GM12864 (cell line): ENCODE results near the gene MRPL58.
A peak's percentile ranks its signal among the peaks of the same experiment; 100 is the strongest.
"Not testable (repeated sequence)": the region's sequence is repeated elsewhere in the genome, so short reads cannot be mapped to it uniquely, and the experiment has no call there.

ENCODE experiments used
- DNase-seq: peaks from one replicate; pipeline ENCODE4 v3.0.0-alpha.2; 2011; ENCODE audit warnings: low read depth
- H3K4me3 ChIP-seq: 2 replicates; pipeline ENCODE4 v1.5.1; 2011; ENCODE audit warnings: mild to moderate bottlenecking, low read depth, low read length, control low read depth
- TF ChIP-seq, protein P1 (sequence below): IDR thresholded peaks from 2 replicates; pipeline ENCODE4 v1.5.1; 2011; ENCODE audit warnings: low read depth, mild to moderate bottlenecking, moderate library complexity, low read length, control low read depth, inconsistent platforms; ENCODE audit errors: missing control alignments

The MRPL58 gene

GRCh38 chr17:74979408-74980146, 32.9 kb upstream of the MRPL58 start:
- no peak overlapping the region for H3K4me3 ChIP-seq
- TF ChIP-seq, protein P1, sequence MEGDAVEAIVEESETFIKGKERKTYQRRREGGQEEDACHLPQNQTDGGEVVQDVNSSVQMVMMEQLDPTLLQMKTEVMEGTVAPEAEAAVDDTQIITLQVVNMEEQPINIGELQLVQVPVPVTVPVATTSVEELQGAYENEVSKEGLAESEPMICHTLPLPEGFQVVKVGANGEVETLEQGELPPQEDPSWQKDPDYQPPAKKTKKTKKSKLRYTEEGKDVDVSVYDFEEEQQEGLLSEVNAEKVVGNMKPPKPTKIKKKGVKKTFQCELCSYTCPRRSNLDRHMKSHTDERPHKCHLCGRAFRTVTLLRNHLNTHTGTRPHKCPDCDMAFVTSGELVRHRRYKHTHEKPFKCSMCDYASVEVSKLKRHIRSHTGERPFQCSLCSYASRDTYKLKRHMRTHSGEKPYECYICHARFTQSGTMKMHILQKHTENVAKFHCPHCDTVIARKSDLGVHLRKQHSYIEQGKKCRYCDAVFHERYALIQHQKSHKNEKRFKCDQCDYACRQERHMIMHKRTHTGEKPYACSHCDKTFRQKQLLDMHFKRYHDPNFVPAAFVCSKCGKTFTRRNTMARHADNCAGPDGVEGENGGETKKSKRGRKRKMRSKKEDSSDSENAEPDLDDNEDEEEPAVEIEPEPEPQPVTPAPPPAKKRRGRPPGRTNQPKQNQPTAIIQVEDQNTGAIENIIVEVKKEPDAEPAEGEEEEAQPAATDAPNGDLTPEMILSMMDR, result no peak
- no peak for DNase-seq

DNA sequence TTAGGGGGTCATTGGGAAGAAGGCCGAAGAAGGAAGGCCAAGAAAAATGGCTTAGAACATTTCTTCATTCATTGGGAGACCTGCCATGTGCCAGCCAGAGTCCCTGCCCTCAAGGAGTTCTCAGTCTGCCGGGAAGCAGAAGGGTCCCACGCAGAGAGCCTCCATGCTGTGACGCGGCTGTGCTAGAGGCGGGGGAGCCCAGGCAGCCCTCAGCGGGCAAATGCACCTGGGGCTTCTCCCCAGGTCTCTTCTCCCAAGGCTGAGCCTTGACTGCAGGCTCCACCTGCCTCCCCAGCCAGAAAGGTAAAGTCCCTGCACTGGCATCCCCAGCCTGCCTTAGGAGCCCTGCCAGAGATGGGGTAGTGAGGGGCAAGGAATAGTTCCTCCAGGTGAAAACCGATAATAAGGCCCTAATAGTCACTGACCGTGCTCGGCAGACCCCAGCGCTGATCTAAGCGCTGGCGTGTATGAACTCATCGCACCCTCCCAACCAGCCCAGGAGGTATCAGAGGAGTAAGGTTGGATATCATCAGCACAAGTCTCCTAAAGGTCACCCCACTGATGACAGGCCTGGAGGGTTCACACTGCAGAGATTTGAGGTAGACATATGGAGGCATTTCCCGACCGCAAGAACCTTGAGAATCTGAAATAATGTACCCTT, 31.0 kb upstream of the MRPL58 start:
- TF ChIP-seq, protein P1, result no peak
- DNase-seq, result no peak
- peak overlapping the region; percentile 50 for H3K4me3 ChIP-seq

GRCh38 chr17:74981979-74982662, 30.3 kb upstream of the MRPL58 start:
- TF ChIP-seq, protein P1, result no peak
- H3K4me3 ChIP-seq, result peak overlapping the region; percentile 50
- no peak for DNase-seq

GRCh38 chr17:74982663-74983313, 29.7 kb upstream of the MRPL58 start:
- H3K4me3 ChIP-seq, result peak overlapping the region; percentile 50
- DNase-seq, result not testable (repeated sequence)

GRCh38 chr17:74986206-74986576, 26.3 kb upstream of the MRPL58 start:
- TF ChIP-seq, protein P1, result no peak
- H3K4me3 ChIP-seq, result no peak overlapping the region
- no peak for DNase-seq

DNA sequence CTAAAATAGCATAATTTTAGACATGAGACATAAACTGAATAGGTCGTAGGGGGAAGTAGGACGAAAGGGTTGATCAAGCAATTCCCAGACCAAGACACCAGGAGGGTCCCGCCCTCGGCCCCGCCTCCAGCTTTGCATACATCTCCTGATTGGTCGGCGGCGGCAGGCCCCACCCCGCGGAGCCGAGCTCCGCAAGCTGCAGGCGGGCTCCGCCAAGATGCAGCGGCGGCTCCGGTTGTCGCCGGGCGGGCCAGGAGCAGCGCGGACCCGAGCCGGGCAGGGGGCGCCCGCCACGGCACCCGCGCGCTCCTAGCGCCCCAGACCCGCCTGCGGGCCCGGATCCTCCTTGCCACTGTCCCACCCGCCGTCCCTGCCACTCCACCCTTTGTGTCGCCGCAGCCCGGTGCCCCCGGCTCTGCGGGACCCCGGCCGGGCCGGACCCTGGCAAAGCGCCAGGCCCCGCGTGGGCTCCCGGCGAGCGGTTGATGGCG, 25.0 kb upstream of the MRPL58 start, which contains the start of gene CDR2L:
Gene CDR2L (plus strand): TSS at position 215 of the 491 bp plus-strand sequence. CDS start 412 bp downstream, outside the sequence.
- peak within 1 kb of the TSS; percentile 51 for H3K4me3 ChIP-seq
- DNase-seq, result peak; percentile 53
- TF ChIP-seq, protein P1, result no peak
